Muscle of arm (tissue), 12 donors: ENCODE measurements around the gene PXDN. TPM values are rescaled to one million over a fixed set of nuclear protein-coding genes. Genes with fewer than 3 reads are reported as not detected.
"Not testable (repeated sequence)": the region's sequence is repeated elsewhere in the genome, so short reads cannot be mapped to it uniquely, and the experiment has no call there.

Experiments
- DNase-seq: peaks from one replicate; pipeline ENCODE4 v3.0.0-alpha.2; 2013
- polyA plus RNA-seq, 12 donors: library from polyadenylated mRNA; unstranded; fragments of 120-200 nt; gene quantifications; one replicate each; pipeline ENCODE4 v1.2.1, GENCODE V29; 2013; ENCODE audit not compliant: insufficient read length in 12 of 12

The PXDN gene
- polyA plus RNA-seq, 12 donors: 130 to 264 (median 161) TPM

DNA sequence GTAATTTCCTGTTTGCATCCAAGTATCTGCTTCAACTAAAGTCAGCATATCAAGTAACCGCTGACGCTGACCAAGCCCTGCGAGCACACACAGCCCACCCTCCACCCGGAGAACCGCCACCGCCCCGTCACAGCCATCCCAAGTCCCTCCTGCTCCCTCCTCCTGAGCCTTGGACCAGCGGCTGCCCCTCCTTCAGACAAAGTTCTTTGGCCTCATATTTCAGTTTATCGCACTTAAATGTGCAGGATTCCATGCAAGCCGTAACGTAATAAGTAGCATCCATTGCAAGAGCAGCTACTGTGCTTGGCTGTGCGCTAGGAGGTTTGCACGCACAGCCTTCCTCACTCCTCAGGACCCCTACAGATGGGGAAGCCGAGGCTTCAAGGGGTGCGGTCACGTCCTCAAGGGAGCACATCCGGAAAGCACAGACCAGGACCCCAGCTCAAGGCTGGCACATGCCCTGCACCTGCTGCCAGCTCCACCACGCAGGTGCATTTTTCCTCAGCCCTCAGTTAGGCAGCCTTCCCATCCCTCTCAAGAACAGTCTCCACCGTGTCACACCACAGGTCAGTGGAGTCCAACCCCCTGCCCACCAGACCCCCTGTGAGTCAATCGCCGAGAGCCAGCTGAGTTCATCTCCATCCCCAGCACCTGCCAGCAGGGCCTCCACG is 17.1 kb downstream of the PXDN start:
- no peak for DNase-seq

DNA sequence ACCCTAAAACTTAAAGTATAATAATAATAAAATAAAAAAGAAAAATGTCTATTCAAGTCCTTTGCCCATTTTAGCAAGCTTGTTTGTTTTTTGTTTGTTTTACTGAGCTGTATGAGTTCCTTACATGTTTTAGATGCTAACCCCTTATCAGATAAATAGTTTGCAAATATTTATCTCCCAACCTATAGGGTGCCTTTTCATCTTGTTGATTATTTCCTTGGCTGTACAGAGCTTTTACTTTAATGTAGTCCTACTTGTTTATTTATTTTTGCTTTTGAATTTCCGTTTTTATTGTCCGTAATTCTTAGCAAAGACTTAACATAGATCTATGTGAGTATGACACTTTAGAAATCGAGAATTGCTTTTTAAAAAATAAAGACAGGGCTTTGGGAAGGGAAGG is 17.8 kb downstream of the PXDN start:
- DNase-seq: no peak

DNA sequence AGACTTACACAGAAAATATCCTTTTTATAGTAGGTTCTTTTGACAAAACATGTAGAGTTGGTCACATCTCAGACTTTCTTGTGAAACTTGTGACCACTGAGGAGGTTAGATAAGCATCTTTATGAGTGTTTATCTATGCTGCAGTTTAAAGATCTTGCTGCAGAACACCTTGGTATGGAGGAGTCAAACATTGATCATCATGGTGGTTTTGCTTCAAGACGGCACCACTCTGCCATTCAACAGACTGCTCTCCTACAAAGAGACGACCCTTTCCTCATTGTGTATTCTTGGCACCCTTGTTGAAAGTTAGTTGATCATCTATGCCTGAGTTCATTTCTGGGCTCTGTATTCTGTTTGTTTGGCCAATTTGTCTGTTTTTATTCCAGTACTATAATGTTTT is 20.0 kb downstream of the PXDN start:
- not testable (repeated sequence) for DNase-seq

DNA sequence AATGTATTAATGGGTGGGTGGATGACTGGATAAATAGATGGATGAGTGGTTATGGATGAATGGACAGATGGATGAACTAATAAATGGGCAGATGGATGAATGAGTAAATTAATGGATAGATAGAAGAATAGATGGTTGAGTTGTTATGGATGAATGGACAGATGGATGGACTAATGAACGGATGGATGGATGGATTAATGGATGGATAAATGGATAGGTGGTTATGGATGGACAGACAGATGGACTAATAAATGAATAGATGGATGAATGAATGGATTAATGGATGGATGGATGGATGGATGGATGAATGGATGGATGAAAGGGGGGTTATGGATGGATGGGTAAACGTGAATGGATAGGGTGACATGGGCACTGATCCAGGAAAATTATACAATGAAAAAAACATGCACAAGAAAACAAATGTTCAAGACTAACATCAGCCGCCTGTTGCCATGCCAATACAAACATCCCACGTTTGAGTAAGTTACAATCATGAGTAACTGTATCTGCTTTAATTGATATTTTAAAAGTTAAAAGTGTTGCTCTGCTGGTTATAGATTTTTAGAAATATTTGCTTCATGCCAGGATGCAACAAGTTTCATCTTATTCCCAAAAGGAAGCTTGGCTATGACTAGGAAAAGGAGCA is 20.8 kb downstream of the PXDN start:
- no peak for DNase-seq

DNA sequence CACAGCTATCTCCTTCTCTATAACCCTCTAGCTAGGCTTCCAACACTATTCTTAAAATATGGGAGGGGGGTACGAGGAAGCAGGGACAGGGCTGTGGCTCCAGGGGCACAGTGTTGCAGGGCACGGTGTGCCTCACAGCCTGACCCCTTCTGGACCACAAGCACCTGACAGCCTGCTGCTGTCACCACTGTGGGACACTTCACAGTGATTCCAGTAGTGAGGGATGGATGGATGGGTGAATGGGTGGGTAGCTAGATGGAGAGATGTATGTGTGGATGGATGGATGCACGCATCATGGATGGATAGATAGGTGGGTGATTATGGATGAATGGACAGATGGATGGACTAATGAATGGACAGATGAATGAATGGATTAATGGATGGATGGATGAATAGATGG is 21.6 kb downstream of the PXDN start:
- DNase-seq: no peak

DNA sequence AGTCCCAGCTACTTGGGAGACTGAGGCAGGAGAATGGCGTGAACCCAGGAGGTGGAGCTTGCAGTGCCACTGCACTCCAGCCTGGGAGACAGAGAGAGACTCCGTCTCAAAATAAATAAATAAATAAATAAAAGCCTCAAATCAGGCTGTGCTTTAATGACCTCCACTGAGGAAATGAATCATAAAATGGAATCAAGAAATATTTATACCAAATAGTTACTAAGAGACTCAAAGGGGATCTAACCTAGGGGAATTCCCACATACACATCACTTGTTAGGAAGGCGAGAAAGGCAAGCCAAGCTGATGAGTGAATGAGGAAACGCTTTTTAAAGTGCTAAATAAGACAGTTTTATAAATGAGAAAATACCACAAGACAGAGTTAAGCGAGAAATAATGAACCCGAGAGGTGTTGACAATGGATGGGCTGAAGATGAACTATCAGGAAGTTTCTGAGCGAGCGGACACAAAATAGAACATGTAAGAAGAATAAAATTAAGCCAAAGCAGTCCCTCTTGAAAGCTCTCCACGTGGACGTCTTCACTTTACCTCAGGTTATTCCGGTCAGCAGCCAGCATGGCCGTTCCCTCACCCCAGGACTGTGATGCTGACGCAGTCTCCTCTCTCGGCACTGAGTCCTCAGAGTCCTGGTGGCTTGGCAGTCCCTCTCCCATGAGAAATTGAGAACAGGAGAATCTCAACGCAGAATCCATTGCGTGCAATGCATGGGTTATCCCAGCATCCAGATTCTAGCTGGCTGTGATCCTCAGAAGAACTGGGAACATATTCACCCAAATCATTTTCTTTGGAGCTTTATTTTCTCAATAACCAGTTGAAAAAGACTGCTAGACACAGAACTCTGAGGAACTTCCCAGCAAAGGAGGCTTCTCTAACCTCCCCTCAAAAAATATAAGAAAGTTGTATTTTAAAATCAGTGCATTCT is 22.3 kb downstream of the PXDN start:
- DNase-seq: no peak

DNA sequence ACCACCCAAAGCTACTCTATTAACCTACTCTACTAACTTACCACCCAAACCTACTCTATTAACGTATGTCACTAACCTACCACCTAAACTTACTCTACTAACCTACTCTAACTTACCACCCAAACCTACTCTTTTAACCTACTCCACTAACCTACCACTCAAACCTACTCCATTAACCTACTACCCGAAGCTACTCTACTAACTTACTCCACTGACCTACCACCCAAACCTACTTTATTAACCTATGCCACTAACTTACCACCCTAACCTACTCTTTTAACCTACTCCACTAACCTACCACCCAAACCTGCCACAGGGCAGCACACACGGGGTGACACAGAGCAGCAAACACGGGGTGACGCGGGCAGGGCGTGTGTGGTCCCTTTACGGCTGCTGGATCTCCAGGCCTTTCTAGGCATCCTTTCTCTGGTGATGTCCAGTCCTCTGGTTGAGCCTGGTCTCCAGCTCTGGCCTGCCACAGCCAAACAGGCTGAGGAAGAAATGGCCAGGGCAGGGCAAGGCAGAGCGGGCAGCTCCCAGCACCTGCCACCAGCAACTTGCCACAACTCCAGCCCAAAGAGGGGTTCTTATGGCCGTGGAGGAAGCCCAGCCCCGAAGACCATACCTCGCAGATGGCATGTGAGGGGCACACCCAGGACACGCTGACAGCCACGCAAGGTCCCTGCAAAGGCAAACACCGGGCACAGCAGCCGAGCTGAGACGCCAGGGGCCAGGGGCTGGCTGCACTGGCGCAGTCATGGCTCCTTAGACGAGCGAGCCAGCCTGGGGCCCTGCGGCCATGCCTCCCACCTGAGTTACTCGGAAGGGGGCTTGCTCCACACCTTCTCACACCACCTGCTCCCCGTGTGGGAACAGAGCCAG is 25.7 kb downstream of the PXDN start:
- DNase-seq: no peak

DNA sequence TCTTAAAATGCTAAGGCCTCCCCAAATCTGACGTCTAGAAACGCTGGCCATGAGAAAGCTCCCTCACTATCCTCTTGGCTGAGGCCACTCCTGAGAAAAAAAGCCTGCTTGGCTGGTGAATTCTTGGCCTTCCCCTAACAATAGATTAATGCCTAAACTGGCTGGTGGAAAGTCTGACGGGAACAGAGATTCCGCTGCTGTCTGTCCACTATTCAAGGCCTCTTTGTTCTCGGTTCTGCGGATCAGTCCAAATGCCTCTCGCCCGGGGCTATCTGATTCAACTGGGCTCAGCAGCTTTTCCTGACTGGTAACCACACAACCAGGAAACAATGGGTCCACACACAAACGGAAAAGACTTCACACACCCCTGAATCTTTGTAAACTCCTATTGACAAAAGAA is 27.2 kb downstream of the PXDN start:
- no peak for DNase-seq

DNA sequence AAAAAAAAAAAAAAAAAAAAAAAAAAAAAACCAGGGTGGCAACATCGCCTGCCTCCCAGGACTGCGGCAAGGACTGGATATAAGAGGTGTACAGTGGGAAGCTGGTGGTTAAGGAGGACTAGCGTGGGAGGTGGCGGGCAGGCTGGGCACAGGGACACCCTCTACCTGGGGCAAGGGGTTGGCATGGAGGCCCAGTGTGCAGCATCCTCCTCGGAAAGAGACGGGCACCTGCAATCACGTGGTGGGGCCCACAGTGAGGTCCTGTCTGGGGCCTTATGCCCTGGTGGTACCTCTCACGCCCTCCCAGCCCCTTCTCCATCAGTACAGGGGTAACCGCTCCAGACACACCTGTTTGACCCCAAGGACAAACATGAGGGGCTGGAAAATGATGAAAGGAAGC is 27.9 kb downstream of the PXDN start:
- no peak for DNase-seq

DNA sequence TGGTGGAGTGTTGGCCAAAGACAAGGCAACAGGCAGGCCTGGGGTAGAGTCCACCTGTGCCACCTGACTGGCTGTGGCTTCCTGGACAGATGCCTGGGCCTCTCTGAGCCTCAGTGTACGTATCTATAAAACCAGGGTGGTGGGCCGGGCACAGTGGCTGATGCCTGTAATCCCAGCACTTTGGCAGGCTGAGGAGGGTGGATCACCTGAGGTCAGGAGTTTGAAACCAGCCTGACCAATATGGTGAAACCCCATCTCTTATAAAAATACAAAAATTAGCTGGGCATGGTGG is 28.4 kb downstream of the PXDN start:
- DNase-seq: not testable (repeated sequence)

DNA sequence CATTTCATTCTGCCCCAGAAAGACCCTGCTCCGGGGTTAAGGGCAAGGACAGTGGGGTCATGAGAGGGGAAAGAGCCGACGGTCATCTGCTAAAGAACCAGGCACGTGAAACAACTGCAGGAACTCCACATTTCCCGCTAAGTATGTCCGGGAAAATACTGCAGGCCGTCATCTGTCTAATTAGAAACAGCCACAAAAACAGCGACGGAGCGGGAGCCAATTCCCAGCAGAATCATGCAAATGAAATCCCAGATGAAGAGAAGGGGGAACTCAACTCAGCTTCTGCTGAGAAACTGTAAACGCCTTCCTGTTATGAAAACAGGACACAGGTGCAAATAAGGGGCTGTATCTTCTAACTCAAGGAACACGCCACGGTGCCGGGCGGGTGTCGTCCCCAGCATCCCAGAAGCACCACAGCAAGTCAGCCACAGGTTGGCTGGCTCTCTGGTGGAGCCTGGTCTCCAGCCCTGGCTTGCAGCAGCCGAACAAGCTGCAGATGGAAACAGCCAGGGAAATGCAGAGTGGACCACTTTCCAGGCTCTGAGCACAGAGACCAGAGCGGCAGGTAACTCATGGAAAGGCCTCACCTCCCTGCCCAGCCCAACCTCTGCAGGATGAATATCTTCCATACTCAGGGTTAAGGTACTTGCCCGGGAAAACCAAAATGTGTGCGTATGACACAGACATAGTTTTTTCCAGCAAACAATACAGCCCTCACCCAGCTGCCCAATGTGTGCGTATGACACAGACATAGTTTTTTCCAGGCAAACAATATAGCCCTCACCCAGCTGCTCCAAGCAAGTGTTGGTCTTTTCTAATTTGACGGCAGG is 28.9 kb downstream of the PXDN start:
- DNase-seq: peak; percentile 48

DNA sequence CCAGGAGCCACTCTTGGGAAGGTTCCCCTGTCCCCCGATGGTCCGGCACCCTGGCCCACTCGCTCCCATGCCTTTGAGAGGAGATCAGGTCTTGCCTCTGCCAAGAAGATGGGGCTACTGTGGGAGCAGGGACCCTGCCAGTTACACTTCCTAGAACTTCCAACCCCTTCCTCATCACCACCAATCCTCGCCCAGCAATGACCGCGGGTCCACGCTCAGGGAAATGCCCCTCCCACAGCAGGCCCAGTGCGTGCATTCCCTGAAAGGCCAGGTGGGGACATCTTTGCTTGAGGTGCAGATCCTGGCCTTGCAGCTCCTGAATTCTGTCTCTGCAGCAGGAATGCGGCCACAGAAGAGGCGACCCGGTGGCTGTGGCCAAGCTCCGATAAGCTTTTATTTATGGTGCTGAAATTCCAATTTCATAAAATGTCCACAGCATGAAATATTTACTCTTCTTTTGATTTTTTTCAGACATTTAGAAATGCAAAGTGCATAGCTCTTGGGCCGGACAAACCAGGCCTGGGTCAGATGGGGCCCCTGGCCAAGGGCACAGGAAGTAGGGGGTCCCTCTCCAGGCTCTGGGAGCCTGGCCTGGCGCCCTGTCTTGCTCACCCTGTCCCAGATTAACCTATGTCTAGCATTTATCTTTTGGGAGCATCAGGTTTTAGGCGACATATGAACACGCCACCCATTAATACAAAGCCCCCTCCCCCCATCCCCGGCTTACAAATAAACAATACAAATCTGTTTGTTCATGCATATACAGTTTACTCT is 29.8 kb downstream of the PXDN start:
- no peak for DNase-seq

DNA sequence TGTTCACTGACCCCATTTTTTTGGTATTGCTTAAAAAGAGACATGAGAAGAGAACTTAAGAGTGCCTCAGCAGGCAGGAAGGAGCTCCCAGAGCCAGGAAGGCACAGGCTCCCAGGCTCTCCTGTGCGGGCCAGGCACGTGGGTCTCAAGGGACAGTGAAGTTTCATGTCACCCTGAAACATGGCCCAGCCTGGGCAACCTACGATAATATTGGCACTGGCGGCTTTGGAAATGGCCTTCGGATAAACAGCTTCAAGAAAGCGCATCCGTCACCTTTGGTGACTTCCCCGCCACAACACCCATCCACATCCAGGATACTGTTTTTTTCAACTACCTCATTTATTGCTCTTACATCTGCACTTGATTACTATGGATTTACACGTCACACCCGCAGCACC is 30.5 kb downstream of the PXDN start:
- no peak for DNase-seq

DNA sequence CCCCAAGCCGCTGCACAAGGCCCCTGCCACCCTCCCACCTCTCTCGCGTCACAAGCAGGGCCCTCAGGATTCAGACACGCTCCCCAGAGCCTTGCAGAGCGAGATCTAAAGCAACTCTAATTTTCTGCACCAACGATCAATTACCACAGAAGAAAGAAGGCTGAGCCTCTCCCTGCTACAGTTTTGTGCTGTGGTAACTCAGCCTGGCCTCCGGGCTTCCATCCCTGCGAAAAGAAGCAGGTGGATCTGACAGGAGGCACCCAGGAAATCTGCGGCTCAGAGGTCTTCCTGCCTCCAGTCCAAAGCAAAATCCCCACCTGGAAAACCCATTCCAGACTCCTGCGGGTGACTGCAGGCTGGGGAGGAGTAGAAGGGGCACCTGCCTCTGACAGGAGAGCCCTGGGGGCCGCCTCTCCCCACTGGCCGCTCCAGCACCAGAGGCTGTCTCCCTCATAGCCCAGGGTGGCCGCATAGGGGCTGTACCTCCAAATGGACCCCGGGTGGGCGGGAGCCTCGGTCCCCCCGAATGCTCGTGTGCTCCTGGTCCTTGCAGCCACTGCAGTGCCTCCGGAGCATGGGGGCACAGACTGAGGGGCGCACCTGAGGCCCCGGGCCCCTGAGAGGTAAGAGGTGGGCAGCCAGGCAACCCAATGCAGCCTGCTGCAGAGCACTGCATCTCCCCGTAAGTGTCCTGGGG is 31.0 kb downstream of the PXDN start:
- no peak for DNase-seq

DNA sequence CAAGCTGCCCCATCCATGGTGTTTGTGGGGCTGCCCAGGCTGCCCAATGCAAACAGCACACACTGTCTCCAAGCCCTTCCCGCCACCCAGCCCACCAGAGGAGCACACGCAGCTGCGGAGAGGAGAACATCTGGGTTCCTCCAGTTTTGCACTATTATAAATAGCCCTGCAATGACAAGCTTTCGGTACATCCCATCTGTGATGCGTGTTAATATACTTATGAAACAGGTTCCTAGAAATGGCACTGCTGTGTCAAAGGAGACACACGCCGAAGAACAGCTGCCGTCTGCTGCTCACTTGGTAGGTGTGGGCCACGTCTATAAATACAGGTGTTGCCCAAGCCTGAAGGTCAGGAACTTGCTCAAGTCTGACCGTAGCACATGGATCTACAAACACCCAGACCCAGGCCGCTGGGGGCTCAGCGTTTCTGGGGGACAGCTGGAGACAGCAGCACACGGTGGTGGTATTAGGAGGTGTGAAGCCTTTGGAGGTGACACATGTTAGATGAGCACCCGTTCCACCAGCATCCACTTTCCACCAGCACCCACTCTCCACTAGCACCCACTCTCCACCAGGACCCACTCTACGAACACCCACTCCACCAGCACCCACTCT is 34.3 kb downstream of the PXDN start:
- DNase-seq: no peak

DNA sequence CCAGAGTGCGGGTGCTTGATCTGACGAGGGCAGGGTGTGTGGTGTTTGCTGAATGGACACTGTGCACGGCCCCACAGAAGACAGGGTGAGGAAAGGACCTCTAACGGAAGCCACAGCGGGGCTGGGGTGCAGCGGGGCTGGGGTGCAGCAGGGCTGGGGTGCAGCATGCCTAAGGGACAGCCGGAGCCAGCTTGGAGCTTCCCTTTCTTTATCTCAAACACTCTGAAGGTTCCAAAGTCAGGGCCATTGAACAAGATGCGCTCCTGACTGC is 35.0 kb downstream of the PXDN start:
- no peak for DNase-seq

DNA sequence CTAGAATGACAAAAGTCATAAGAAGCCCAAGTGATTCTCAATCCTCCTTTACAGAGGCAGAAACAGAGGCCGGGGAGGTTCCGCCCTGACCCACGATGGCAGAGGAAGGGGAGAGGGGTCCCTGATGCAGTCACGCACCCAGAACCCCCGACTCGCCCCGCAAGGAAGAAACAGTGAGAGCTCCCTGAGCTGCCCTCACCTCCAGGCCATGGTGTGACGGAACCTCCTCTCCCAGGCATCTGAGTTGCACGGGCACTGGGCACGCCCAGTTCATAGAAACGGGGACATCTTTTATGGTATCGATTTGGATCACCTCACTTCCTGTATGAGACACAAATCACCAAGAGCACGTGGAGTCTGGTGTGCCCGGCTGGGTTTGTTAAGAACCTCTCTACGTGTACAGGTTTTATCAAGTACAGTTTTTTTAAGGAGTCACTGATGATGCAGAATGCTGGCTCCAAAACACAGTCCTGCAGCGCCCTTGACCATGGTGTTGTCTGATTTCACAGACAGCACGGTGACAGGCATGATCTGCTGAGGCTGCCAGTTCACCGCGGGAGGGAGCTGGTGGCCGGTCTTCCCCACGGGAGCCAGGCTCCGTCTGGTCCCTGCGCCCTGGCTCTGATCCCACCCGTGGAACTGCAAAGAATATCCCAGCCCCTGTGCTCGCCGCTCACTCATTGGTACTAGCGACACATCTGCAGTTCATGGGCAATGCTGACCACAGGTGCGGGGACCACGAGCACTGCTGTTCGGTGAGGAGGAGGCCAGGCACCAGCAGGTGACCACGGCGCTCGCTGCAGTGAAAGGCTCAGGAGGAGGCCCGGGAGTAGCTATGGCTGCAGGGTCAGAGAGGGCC is 35.6 kb downstream of the PXDN start:
- no peak for DNase-seq

DNA sequence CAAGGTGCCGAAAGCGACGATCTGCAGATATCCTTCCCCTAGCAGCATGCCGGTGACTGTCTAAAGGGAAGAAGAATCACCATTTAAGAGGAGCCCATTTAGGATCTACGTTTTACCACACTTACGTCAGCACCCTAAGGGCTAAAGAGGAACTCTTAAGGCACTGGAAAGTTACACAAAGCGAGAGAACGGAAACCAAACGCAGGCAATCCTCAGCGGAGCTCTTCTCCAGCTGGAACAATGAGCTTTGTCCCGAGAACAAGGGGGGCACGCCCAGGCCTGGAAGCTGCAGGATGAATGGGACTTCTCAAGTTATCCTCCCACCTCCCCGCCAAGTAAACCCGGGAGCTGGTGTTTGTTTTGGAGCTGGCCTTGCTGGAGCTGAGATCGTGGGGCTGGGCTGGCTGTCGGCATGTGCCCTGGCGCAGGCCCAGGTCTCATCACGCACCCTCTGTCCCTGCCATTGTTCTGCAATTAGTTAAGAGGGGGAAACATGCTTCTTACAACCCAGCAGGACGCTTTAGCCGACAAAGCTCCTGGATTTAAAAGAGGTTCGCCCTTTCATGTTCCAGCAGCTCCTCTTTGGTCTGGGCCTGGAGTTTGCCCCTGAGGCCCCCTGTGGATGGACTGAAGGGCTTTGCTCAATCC is 36.4 kb downstream of the PXDN start:
- DNase-seq: peak; percentile 87
